ENCODE measurements around the gene RAPGEF4.
"Not testable (repeated sequence)": the region's sequence is repeated elsewhere in the genome, so short reads cannot be mapped to it uniquely, and the experiment has no call there.

Gene RAPGEF4

DNA sequence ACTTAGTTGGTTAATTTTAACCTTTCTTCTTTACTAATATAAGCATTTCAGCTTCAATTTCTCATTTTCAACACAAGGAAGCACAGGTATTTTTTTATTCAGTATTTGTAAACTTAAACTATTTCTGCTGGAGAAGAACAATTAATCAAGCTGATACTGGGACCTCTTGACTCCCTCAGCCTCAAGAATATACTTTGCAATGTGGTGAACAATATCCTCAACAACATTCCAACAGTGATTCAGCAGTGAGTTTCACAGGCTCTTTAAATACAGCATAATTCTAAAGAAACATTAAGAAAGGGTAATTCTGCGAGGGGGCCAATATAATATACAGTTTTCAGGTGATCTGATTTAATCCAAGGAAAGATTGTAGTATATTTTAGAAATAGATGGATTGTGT, 10.0 kb downstream of the RAPGEF4 start:
- H3K9ac ChIP-seq = no peak overlapping the region
- no peak overlapping the region for H3K27ac ChIP-seq
- no peak for TF ChIP-seq CTCF (conservative IDR thresholded peaks at IDR 0.05; ENCODE audit: low read depth, low read length)
- H4K20me1 ChIP-seq (ENCODE audit: insufficient read depth) = no peaks in the 10 kb centered on the region
- no peak overlapping the region for H2AFZ ChIP-seq (ENCODE audit: low read depth)
- H3K4me3 ChIP-seq (IDR thresholded peaks at IDR 0.05; ENCODE audit: insufficient read depth, low read depth, low read length) = no peak overlapping the region
- H3K4me1 ChIP-seq (ENCODE audit: low read depth, poor library complexity, severe bottlenecking) = no peaks in the 10 kb centered on the region
- H3K4me2 ChIP-seq = no peak overlapping the region
- H3K79me2 ChIP-seq (ENCODE audit: insufficient read depth, low read depth) = no peaks in the 10 kb centered on the region
- no peaks in the 10 kb centered on the region for H3K36me3 ChIP-seq (ENCODE audit: insufficient read depth)
- H3K27me3 ChIP-seq (ENCODE audit: insufficient read depth, low read depth) = no peaks in the 10 kb centered on the region

DNA sequence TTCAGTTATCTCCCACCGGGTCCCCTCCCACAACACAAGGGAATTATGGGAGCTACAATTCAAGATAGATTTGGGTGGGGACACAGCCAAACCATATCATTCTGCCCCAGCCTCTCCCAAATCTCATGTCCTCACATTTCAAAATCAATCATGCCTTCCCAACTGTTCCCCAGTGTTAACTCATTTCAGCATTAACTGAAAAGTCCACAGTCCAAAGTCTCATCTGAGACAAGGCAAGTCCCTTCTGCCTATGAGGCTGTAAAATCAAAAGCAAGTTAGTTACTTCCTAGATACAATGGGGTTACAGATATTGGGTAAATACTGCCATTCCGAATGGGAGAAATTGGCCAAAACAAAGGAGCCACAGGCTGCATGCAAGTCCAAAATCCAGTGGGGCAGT, 12.9 kb downstream of the RAPGEF4 start:
- not testable (repeated sequence) for H3K27me3 ChIP-seq (ENCODE audit: insufficient read depth, low read depth); H3K27ac ChIP-seq; H2AFZ ChIP-seq (ENCODE audit: low read depth); H3K9ac ChIP-seq; H3K79me2 ChIP-seq (ENCODE audit: insufficient read depth, low read depth); H3K36me3 ChIP-seq (ENCODE audit: insufficient read depth); H3K4me1 ChIP-seq (ENCODE audit: low read depth, poor library complexity, severe bottlenecking); H3K4me3 ChIP-seq (IDR thresholded peaks at IDR 0.05; ENCODE audit: insufficient read depth, low read depth, low read length); H3K4me2 ChIP-seq; H4K20me1 ChIP-seq (ENCODE audit: insufficient read depth)

DNA sequence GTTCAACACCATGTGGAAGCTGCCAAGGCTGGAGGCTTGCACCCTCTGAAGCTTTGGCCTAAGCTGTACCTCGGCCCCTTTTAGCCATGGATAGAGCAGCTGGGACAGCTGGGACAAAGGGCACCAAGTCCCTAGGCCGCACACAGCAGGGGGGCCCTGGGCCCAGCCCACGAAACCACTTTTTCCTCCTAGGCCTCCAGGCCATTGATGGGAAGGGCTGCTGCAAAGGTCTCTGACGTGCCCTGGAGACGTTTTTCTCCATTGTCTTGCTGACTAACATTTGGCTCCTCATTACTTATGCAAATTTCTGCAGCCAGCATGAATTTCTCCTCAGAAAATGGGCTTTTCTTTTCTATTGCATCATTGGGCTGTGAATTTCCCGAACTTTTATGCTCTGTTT, 13.7 kb downstream of the RAPGEF4 start:
- H3K4me3 ChIP-seq (IDR thresholded peaks at IDR 0.05; ENCODE audit: insufficient read depth, low read depth, low read length) = no peak overlapping the region
- TF ChIP-seq CTCF (conservative IDR thresholded peaks at IDR 0.05; ENCODE audit: low read depth, low read length) = no peak
- no peak overlapping the region for H2AFZ ChIP-seq (ENCODE audit: low read depth)
- no peaks in the 10 kb centered on the region for H3K4me1 ChIP-seq (ENCODE audit: low read depth, poor library complexity, severe bottlenecking)
- no peak overlapping the region for H3K9ac ChIP-seq
- H3K27me3 ChIP-seq (ENCODE audit: insufficient read depth, low read depth) = no peaks in the 10 kb centered on the region
- no peaks in the 10 kb centered on the region for H4K20me1 ChIP-seq (ENCODE audit: insufficient read depth)
- no peak overlapping the region for H3K27ac ChIP-seq
- H3K36me3 ChIP-seq (ENCODE audit: insufficient read depth) = no peaks in the 10 kb centered on the region
- no peaks in the 10 kb centered on the region for H3K79me2 ChIP-seq (ENCODE audit: insufficient read depth, low read depth)
- H3K4me2 ChIP-seq = no peak overlapping the region

DNA sequence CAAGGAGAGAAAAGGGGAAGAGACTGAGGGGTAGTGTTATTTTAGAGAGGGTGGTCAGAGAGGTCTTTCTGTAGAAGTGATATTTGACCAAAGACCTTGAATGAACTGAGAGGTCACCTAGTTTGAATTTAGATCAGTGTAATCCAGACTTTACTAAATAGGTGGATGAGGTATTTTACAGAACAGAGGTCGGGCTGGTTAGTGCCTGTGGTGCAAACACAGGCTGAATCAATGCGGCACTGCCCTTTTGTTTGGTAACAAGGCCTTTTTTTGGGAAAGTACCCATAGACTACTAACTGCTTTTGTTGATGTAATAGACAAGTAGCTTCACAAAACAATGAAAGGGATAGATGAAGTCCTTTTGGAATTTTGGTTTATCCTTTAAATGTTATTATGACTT, 15.9 kb downstream of the RAPGEF4 start:
- Histone ChIP-seq H3K27ac (no peak overlapping the region), H3K4me2 (no peak overlapping the region), H3K4me3 (IDR thresholded peaks at IDR 0.05; ENCODE audit: insufficient read depth, low read depth, low read length) (no peak overlapping the region), H4K20me1 (ENCODE audit: insufficient read depth) (no peaks in the 10 kb centered on the region), H3K27me3 (ENCODE audit: insufficient read depth, low read depth) (no peaks in the 10 kb centered on the region), H2AFZ (ENCODE audit: low read depth) (no peak overlapping the region), H3K4me1 (ENCODE audit: low read depth, poor library complexity, severe bottlenecking) (no peaks in the 10 kb centered on the region), H3K9ac (no peak overlapping the region), H3K36me3 (ENCODE audit: insufficient read depth) (no peaks in the 10 kb centered on the region), H3K79me2 (ENCODE audit: insufficient read depth, low read depth) (no peaks in the 10 kb centered on the region)
- no peak for TF ChIP-seq CTCF (conservative IDR thresholded peaks at IDR 0.05; ENCODE audit: low read depth, low read length)

GRCh38 chr2:172753610-172754009, 18.0 kb downstream of the RAPGEF4 start:
- H3K4me3 ChIP-seq (IDR thresholded peaks at IDR 0.05; ENCODE audit: insufficient read depth, low read depth, low read length) = no peak overlapping the region
- H3K36me3 ChIP-seq (ENCODE audit: insufficient read depth) = no peaks in the 10 kb centered on the region
- H3K27ac ChIP-seq = no peak overlapping the region
- no peak overlapping the region for H3K9ac ChIP-seq
- H3K27me3 ChIP-seq (ENCODE audit: insufficient read depth, low read depth) = no peaks in the 10 kb centered on the region
- H2AFZ ChIP-seq (ENCODE audit: low read depth) = no peak overlapping the region
- no peak for TF ChIP-seq CTCF (conservative IDR thresholded peaks at IDR 0.05; ENCODE audit: low read depth, low read length)
- H3K4me2 ChIP-seq = no peak overlapping the region
- H3K4me1 ChIP-seq (ENCODE audit: low read depth, poor library complexity, severe bottlenecking) = no peaks in the 10 kb centered on the region
- no peaks in the 10 kb centered on the region for H3K79me2 ChIP-seq (ENCODE audit: insufficient read depth, low read depth)
- no peaks in the 10 kb centered on the region for H4K20me1 ChIP-seq (ENCODE audit: insufficient read depth)

All from KMS-11 (cell line).